HG03060 (cell line): ENCODE results near the gene ADCY2.

ENCODE experiments used
- ATAC-seq: cut with Tn5 transposase; IDR thresholded peaks from one replicate; pipeline ENCODE4 v1.9.1; 2021; ENCODE audit warnings: low read depth, moderate number of reproducible peaks; ENCODE audit not compliant: unreplicated experiment

Gene ADCY2

GRCh38 chr5:7705736-7706135, 309.8 kb downstream of the ADCY2 start:
- no peak for ATAC-seq

DNA sequence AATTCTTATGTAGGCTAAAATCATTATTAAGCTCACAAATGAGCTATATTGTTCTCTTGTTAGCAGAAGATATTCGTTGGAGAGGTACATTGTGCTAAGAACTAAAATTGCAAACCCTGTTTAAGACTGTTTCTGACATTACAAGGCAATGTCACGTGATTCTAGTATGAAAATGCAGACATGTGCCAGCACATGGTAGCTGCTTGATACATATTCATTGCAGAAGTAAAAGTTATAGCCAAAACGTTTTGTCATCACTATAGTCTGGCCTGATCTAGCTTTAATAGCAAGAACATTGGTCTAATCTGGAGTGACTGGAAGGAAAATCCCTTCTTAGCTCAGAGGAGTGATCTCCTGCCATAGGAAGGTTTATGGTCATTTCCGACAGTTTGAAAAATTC, 310.3 kb downstream of the ADCY2 start:
- no peak for ATAC-seq

DNA sequence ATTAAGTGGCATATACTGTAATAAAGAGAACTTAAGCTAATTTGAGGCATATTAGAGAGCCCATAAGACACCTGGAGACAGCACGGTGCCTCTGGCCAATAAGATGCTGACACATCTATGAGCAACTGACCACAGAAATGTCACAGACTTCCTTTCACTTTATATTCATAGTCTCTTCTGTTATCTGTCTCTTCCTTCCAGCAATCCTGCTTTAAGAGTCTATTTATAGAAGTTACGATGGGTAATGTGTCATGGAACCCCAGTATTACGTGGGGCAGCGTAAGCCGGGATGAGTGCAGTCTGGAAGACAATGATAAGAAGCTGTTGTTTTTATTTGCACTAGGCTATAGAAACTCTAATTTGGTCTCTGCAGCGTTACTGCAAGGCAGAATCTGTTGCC, 318.2 kb downstream of the ADCY2 start:
- no peak for ATAC-seq

DNA sequence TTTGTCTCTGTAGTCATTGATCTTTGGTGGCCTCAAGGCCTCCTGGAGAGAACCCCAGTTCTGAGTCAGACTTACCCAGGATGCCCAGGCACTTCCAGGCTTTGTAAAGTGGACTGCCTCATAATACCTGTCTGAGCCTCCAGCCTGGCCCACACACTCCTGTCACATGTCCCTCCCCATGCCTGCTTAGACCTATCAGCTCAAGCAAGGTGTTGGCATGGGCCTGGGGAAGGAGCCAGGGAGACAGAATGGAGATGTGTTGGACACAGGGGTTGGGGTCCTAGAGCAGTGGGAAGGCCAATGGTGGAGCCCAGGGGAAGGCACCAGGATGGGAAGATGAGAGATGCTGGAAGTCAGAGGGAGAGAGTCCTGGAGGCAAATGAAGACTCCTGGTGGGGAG, 318.8 kb downstream of the ADCY2 start:
- ATAC-seq: no peak

GRCh38 chr5:7717691-7718090, 321.8 kb downstream of the ADCY2 start:
- ATAC-seq: no peak

DNA sequence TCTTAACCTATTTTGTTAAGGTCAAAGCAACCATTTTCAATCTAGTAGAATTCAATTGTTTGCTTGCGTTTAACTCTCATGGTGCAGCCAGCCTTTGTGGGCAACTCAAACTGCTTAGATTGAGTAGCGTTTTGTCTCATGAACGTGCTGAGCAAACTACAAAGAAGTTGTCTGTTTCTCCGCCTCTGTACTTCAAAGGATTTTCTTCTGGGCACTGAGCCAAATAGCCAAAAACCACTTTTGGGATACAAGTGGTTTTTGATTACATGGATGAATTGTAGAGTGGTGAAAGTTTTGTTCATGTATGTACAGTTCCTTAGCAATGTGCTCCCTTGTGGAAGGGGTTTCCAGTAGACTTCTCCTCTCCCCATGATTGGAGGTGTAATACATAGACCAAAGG, 332.1 kb downstream of the ADCY2 start:
- ATAC-seq: no peak

DNA sequence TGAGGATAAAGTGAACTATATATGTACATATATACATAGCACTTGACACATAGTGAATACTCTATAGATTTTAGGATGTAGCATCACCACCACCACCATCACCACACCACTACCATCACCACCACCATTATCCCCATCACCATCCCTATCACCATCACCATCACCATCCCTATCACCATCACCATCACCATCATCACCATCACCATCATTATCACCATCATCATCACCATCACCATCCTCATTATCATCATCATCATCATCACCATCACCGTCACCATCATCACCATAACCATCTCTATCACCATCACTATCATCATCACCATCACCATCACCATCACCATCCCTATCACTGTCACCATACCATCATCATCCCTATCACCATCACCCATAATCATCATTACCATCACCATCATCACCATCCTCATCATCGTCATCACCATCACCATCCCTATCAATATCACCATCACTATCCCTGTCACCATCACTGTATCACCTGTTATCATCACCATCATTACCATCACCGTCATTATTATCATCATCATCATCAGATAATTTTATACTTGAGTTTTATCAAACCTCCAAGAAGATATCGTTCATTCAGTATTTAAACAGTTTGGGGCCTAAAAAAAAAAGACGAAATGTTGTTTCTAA, 345.6 kb downstream of the ADCY2 start:
- ATAC-seq: no peak

DNA sequence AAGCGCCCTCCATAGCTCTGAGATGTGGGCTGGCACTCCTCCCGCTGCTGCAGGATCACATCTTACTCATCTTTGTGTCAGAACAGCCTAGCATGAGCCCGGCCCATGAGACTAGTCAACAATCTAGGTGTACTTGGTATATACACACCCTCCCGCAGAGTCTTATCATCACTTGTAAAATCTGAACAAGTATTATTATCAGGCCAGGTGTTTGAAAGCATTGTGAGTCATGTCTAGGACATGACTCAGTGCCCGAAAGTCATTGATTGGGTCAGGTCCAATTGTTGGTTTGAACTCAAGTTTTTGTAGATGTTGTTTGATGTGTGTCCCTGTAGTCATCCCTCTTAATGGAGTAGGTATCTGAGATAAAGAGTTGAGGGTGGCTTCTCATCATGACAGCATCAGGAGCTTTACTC, 346.3 kb downstream of the ADCY2 start:
- ATAC-seq: no peak

- ATAC-seq: no peak
Observed at GRCh38 chr5:7745882-7746610, 350.1 kb downstream of the ADCY2 start.

- ATAC-seq: no peak
Observed at GRCh38 chr5:7747728-7748127, 351.8 kb downstream of the ADCY2 start.

GRCh38 chr5:7749626-7750025, 353.7 kb downstream of the ADCY2 start:
- no peak for ATAC-seq

DNA sequence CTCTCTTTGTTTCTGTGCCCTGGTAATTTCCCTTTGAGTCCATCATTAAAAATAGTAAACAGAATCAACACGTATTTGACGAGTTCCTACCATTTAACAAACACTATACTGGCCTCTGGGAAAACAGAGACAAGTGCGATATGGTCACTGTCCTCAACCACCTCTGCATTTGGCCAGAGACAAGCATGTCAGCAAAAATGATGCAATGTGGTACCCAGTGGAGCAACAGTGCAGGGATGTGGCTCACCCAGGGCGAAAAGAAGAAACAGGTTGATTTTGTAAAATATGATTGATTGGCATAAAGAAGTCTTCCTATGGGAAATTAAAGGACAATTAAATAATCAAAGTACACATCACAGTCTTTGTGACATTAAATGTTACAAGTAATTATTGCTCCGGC, 355.9 kb downstream of the ADCY2 start:
- no peak for ATAC-seq

DNA sequence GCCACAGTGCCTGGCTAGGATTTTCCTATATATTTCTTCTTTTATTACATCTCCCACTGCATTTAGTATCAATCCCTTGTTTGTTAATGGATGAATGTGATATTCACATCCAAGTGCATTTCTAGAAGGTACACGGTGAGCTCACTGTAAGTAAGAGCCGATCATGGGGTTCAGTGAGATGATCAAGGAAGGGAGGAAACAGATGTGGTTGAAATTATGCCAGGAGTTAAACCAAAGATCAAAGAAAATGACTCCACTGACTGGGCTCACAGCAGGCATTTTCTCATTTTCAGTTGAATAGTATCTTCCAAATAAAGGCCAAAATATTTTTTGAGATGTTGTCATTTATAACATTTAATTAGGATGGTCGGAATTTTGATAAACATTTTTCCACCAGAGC, 357.2 kb downstream of the ADCY2 start:
- no peak for ATAC-seq

DNA sequence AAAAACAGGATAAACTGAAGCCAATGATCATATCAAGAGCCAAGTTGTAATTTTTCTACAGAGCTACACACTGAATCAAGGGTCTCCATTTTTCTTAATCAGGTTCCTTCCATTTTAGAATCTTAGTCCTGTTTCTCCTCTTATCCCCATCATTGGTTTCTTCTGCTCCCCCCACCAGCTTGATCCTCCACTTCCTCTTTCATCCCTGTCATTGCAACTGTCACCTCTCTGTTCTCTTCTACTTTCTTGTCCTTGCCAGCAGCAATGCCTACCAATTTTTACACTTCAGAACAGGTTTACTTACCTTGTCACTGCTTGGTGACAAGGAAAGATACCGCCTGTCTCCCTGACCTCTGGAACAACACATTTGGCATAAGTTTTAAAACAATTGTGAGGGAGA, 357.7 kb downstream of the ADCY2 start:
- no peak for ATAC-seq

GRCh38 chr5:7754490-7754889, 358.6 kb downstream of the ADCY2 start:
- ATAC-seq: no peak

GRCh38 chr5:7754997-7755596, 359.2 kb downstream of the ADCY2 start:
- peak; percentile 72 for ATAC-seq

DNA sequence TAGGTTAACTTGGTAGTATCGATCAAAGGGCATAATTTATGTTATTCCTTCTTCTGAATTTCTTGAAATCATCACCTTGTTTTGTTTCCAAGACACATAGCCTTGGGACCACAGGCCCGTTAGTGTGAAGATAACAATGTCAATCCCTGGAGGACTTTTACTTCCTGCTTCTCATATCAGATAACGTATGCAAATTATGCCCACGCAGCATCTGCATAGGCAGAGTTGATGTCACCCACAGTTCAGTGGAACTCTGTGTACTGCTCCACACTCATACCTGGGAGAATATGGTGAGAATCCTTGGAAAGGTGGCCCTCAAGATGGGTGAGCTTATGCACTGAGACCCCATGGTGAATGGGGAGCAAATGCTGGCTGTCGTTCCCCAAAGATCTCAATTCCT, 360.0 kb downstream of the ADCY2 start:
- ATAC-seq: no peak

GRCh38 chr5:7756453-7756852, 360.5 kb downstream of the ADCY2 start:
- no peak for ATAC-seq

- no peak for ATAC-seq
Observed at GRCh38 chr5:7759257-7759871, 363.4 kb downstream of the ADCY2 start.

GRCh38 chr5:7759951-7760580, 364.1 kb downstream of the ADCY2 start:
- ATAC-seq: no peak

GRCh38 chr5:7762267-7762666, 366.3 kb downstream of the ADCY2 start:
- no peak for ATAC-seq
